IPS DF 6.9 (cell line): ENCODE results near the gene XIAP.
"Not testable (repeated sequence)": the region's sequence is repeated elsewhere in the genome, so short reads cannot be mapped to it uniquely, and the experiment has no call there.

Experiments
- DNase-seq: peaks from one replicate; pipeline ENCODE4 v3.0.0-alpha.2; 2013; ENCODE audit warnings: low read depth, low spot score
- H3K27ac ChIP-seq: one replicate; pipeline ENCODE4 v1.5.1; 2013; ENCODE audit warnings: low read length, control low read depth
- H3K27me3 ChIP-seq: 2 replicates; pipeline ENCODE4 v1.6.1; 2013; ENCODE audit warnings: mild to moderate bottlenecking, low read length; ENCODE audit not compliant: control insufficient read depth, insufficient read depth
- H3K36me3 ChIP-seq: 2 replicates; pipeline ENCODE4 v1.6.1; 2013; ENCODE audit warnings: low read length; ENCODE audit not compliant: control insufficient read depth, insufficient read depth
- H3K4me1 ChIP-seq: 2 replicates; pipeline ENCODE4 v1.6.1; 2013; ENCODE audit warnings: low read length; ENCODE audit not compliant: control insufficient read depth, insufficient read depth
- H3K4me3 ChIP-seq: 2 replicates; pipeline ENCODE4 v1.5.1; 2013; ENCODE audit warnings: mild to moderate bottlenecking, low read length
- H3K9me3 ChIP-seq: 2 replicates; pipeline ENCODE4 v1.6.1; 2013; ENCODE audit warnings: low read length, inconsistent platforms; ENCODE audit not compliant: control insufficient read depth, insufficient read depth
- WGBS: extraction: QIAGEN DNeasy Blood & Tissue Kit; methylation state at CpG from one replicate; pipeline ENCODE4 v1.1.7; 2013; ENCODE audit warnings: mixed read lengths, missing lambda C conversion rate; ENCODE audit not compliant: insufficient read length, insufficient coverage; 5-methylcytosine and 5-hydroxymethylcytosine counted together

The XIAP gene

DNA sequence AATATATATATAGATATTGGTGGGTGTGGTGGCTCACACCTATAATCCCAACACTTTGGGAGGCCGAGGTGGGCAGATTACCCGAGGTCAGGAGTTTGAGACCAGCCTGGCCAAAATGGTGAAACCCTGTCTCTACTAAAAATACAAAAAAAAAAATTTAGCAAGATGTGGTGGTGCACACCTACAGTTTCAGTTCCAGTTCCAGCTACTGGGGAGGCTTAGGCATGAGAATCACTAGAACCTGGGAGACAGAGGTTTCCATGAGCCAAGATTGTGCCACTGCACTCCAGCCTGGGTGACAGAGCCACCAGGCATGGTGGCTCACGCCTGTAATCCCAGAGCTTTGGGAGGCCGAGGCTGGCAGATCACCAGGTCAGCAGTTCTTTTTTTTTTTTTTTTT lies 14.7 kb upstream of the XIAP start:
- H3K9me3 ChIP-seq, H3K27ac ChIP-seq, H3K36me3 ChIP-seq, H3K4me1 ChIP-seq, DNase-seq, H3K27me3 ChIP-seq, H3K4me3 ChIP-seq: not testable (repeated sequence)
- WGBS = no CpG with 5 or more reads among the region's 4 CpGs

DNA sequence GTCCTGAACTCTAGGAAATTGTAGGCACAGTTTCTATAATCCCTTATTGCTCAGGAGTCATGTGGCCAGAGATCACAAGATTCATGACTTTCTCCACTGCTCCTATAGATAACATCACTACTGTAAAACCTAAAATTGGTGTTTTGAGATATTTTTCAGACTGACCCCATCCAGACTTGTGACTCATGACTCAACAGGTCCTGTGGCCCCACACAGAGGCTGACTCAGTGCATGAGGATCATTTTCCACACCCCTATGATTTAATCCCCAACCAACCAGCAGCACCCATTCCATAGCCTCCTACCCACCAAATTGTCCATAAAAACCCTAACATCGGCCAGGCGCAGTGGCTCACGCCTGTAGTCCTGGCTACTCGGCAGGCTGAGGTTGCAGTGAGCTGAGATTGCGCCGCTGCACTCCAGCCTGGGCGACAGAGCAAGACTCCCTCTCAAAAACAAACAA lies 13.2 kb upstream of the XIAP start:
- Histone ChIP-seq H3K36me3 (no peaks in the 10 kb centered on the region), H3K4me1 (no peaks in the 10 kb centered on the region), H3K27ac (no peak overlapping the region), H3K9me3 (no peaks in the 10 kb centered on the region), H3K4me3 (no peak overlapping the region), H3K27me3 (no peaks in the 10 kb centered on the region)
- no CpG with 5 or more reads among the region's 7 CpGs for WGBS
- no peak for DNase-seq

DNA sequence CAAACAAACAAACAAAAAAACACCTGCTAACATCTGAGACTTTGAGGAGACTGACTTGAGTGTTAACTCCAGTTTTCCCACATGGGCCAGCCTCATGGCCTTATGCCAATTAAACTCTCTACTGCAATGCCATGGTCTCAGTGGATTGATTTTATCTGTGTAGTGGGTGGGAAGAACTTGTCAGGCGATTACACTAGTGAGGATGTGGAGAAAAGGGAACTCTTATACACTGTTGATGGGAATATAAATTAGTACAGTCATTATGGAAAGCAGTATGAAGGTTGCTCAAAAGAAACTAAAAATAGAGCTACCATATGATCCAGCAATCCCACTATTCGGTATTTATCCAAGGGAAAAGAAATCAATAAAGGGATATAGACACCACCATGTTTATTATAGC lies 12.8 kb upstream of the XIAP start:
- no peaks in the 10 kb centered on the region for H3K9me3 ChIP-seq
- no peaks in the 10 kb centered on the region for H3K36me3 ChIP-seq
- H3K4me3 ChIP-seq = no peak overlapping the region
- no CpG with 5 or more reads among the region's 2 CpGs for WGBS
- H3K27ac ChIP-seq = no peak overlapping the region
- H3K27me3 ChIP-seq = no peaks in the 10 kb centered on the region
- no peaks in the 10 kb centered on the region for H3K4me1 ChIP-seq
- DNase-seq = no peak

DNA sequence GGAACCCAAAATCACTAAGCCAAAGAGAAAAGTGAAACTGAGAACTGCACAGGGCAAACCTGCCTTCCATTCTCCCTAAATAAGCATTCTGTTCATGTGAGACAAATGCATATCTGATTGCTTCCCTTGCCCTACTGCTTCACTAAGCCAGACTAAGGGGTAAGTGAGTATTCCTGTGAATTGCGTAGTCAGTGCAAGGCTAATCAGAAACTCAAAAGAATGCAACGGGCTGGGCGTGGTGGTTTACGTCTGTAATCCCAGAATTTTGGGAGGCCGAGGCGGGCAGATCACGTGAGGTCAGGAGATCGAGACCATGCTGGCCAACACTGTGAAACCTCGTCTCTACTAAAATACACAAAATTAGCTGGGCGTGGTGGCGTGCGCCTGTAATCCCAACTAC lies 10.8 kb upstream of the XIAP start:
- no peaks in the 10 kb centered on the region for H3K4me1 ChIP-seq
- no peaks in the 10 kb centered on the region for H3K9me3 ChIP-seq
- no peaks in the 10 kb centered on the region for H3K36me3 ChIP-seq
- no peak overlapping the region for H3K4me3 ChIP-seq
- no peak for DNase-seq
- no peaks in the 10 kb centered on the region for H3K27me3 ChIP-seq
- no peak overlapping the region for H3K27ac ChIP-seq
- no CpG with 5 or more reads among the region's 12 CpGs for WGBS

DNA sequence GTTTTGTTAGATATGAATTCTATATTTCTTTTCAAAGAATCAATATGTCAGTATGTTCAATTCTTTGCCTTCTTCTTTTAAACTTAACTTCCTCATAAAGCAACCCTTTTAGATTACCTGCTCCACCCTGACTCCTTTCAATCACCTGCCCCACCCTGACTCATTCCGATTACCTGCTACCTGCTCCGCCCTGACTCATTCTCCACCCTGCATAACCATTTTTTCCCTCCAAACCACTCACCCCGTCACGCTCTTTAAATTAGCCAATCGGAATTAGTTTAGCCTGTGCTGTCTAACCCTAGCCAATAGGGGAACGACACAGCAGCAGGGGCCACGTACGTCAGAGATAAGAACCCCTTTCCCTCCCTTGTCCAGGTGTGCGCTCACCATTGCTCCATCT lies 9.9 kb upstream of the XIAP start:
- H3K36me3 ChIP-seq, H3K4me1 ChIP-seq, H3K9me3 ChIP-seq, H3K4me3 ChIP-seq, DNase-seq, H3K27ac ChIP-seq, H3K27me3 ChIP-seq: not testable (repeated sequence)
- WGBS = 100% methylated on average over 2 of the region's 9 CpGs

- DNase-seq = no peak
- Histone ChIP-seq H3K27me3 (no peaks in the 10 kb centered on the region), H3K9me3 (no peaks in the 10 kb centered on the region), H3K36me3 (no peaks in the 10 kb centered on the region), H3K4me1 (no peaks in the 10 kb centered on the region), H3K4me3 (no peak overlapping the region), H3K27ac (no peak overlapping the region)
- WGBS = no CpG with 5 or more reads among the region's 1 CpG
Observed at GRCh38 chrX:123851079-123851478, 8.8 kb upstream of the XIAP start.

GRCh38 chrX:123854329-123854728 lies 5.5 kb upstream of the XIAP start:
- DNase-seq = no peak
- Histone ChIP-seq H3K9me3 (no peaks in the 10 kb centered on the region), H3K36me3 (no peaks in the 10 kb centered on the region), H3K4me3 (no peak overlapping the region), H3K27me3 (no peaks in the 10 kb centered on the region), H3K27ac (no peak overlapping the region), H3K4me1 (no peaks in the 10 kb centered on the region)
- no CpG with 5 or more reads among the region's 2 CpGs for WGBS

DNA sequence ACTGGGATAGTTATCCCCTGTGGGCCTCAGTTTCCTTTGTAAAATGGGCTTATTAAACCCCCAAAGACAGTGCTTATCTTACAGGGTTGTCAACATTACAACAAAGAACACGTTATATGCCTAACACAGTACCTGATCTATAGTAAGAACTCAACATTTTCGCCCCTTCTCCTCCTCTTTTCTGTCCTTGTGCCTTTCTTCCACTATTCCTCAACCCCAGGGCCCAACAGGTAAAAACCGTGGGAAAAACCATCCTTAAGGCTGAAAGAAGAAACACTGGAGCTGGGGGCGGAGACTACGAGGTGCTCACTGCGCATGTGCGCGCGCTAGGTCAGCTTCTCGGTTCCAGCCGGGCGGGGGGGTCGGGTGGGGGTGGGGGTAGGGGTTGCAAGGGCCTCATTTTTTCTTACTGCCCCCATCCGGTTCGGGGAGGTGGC lies 426 bp upstream of the XIAP start:
- Histone ChIP-seq H3K36me3 (no peaks in the 10 kb centered on the region), H3K4me3 (peak overlapping the region; percentile 91; the same call in 1 of the 2 replicates), H3K4me1 (no peaks in the 10 kb centered on the region), H3K27me3 (no peaks in the 10 kb centered on the region), H3K9me3 (no peaks in the 10 kb centered on the region), H3K27ac (no peak overlapping the region)
- no CpG with 5 or more reads among the region's 15 CpGs for WGBS
- peak; percentile 18 for DNase-seq

DNA sequence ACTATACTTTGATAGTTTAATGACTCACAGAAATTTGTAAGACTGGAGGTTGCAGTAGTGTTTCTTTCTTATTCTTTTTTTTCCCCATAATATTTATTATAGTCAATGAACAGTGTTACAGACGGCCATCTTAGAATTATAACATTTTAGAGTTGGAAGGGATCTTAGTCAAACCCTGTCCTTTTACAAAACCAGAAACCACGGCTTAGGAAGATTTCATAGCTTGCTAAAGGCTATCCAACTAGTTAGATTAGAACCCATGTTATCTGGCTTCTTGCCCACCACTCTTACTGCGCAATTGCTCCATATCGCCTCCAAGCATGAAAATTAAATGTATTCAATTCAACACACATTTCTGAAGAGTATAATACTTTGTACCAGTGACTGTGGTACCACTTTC lies 1.1 kb downstream of the XIAP start:
- no CpG with 5 or more reads among the region's 4 CpGs for WGBS
- H3K9me3 ChIP-seq = no peaks in the 10 kb centered on the region
- no peaks in the 10 kb centered on the region for H3K36me3 ChIP-seq
- H3K27me3 ChIP-seq = no peaks in the 10 kb centered on the region
- H3K27ac ChIP-seq = no peak overlapping the region
- H3K4me3 ChIP-seq = peak overlapping the region; percentile 20; the same call in 1 of the 2 replicates
- no peak for DNase-seq
- H3K4me1 ChIP-seq = no peaks in the 10 kb centered on the region

DNA sequence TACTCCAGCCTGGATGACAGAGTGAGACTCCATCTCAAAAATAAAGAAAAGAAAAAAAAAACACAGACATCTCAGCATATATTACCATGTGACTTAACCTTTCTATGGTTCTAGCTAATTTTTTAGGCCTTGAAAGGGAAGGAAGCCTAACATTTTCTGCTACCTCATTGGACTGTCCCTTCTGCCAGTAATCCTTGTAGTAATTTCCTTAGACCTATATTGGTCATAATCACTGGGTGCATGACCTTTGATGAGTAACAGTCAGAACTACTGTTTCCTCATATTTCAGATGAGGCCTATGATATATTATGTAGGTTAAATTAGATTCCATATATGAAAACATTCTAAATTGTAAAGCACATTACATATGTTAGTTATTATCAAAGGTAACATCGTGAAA lies 9.6 kb downstream of the XIAP start:
- Histone ChIP-seq H3K36me3 (no peaks in the 10 kb centered on the region), H3K4me3 (no peak overlapping the region), H3K9me3 (no peaks in the 10 kb centered on the region), H3K27ac (no peak overlapping the region), H3K27me3 (no peaks in the 10 kb centered on the region), H3K4me1 (no peaks in the 10 kb centered on the region)
- no CpG with 5 or more reads among the region's 1 CpG for WGBS
- no peak for DNase-seq

- DNase-seq = no peak
- H3K4me1 ChIP-seq = no peaks in the 10 kb centered on the region
- H3K36me3 ChIP-seq = no peaks in the 10 kb centered on the region
- no peaks in the 10 kb centered on the region for H3K9me3 ChIP-seq
- H3K4me3 ChIP-seq = no peak overlapping the region
- H3K27me3 ChIP-seq = no peaks in the 10 kb centered on the region
- no CpG with 5 or more reads among the region's 2 CpGs for WGBS
- H3K27ac ChIP-seq = no peak overlapping the region
Observed at GRCh38 chrX:123871309-123871708, 11.5 kb downstream of the XIAP start.
